Limb (tissue), 2 donors: Measurements from ENCODE around the gene CARD9.
A peak's percentile ranks its signal among the peaks of the same experiment; 100 is the strongest.
"Not testable (repeated sequence)": the region's sequence is repeated elsewhere in the genome, so short reads cannot be mapped to it uniquely, and the experiment has no call there.

ENCODE experiments used
- DNase-seq, 2 donors: peaks; one replicate each; pipeline ENCODE4 v3.0.0-alpha.2; 2016; ENCODE audit errors: extremely low spot score in 2 of 2

Gene CARD9

GRCh38 chr9:136364942-136365774 lies 8.3 kb downstream of the CARD9 start:
- DNase-seq = peak in 1 of 2 donors; percentile 57

GRCh38 chr9:136363949-136364748 lies 9.3 kb downstream of the CARD9 start:
- no peak for DNase-seq

- peak; percentile 92 to 96 for DNase-seq
Observed at GRCh38 chr9:136363106-136363948, 10.1 kb downstream of the CARD9 start, which contains the start of gene DNLZ. DNLZ (minus strand) TSS chr9:136363744; CDS start chr9:136363714, 30 bp downstream.

- no peak for DNase-seq
Observed at GRCh38 chr9:136362450-136362784, 11.1 kb downstream of the CARD9 start.

DNA sequence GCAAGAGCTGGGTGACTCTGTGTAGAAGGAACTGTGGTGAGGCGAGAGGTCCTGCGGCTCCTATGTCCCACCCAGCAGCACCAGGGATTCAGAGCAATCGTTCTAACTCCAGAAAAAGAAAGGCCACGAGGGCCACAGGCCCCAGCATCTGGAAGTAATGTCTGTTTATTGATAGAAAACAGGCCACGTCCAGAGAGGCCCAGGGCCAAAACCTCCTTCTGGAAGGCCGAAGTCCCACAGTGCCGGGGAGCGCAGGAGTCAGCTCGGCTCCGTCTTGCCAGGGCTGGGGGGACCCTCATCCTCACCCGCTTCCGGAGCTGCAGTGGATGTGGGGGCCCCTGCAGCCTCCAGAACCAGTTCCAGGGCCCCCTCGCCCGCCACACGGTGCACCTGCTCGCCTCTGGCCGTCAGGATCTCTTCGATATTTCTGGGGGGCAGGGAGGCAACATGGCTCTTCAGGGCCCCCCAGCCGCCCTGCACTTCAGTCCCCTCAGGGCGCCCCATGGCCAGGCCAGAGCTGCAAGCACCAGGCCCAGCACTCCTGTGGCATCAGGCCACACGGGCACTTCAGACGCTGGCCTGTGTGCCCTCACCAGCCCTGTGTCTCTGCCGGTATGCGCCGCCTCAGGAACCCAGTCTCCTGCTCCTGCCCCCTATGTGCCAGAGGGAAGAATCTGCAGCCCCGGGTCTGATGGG lies 11.6 kb downstream of the CARD9 start:
- DNase-seq = no peak

DNA sequence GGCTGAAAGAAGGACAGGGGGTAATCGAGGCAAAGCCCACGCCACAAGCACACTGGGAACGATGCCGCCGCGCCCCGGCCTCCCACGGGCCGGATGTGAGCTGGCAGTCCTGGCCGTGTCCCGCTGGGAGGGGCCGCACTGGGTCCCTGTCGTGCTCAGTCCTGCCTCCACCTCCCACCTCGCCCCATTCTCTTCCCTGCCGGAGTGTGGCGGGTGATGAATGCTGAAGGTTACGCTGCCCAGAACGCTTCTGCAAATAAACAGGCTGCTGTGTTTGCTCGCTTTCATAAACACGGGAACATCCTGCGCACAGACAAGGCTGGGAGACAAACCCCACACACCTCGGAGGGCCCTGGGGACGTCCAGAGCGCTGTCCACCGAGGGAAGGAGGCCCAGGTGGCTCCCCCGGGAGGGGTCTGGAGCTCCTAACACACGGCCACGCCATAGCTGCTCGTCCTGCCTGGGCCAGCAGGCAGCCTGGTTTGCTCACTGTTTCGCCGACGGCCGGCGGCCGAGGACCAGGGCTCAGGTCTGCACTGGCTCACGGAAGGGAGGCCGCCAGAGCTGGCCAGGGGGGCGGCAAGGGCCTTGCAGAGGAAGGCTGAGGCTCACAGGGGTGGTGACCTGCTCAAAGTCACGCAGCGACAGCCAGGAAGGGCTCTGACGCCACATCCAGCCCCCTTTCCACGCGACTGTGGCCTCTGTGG lies 12.3 kb downstream of the CARD9 start:
- no peak for DNase-seq

- DNase-seq = no peak
Observed at GRCh38 chr9:136359774-136360718, 13.4 kb downstream of the CARD9 start.

- DNase-seq = no peak
Observed at GRCh38 chr9:136358888-136359287, 14.6 kb downstream of the CARD9 start.

GRCh38 chr9:136358016-136358415 lies 15.5 kb downstream of the CARD9 start:
- DNase-seq = no peak

- no peak for DNase-seq
Observed at GRCh38 chr9:136357202-136357725, 16.2 kb downstream of the CARD9 start.

DNA sequence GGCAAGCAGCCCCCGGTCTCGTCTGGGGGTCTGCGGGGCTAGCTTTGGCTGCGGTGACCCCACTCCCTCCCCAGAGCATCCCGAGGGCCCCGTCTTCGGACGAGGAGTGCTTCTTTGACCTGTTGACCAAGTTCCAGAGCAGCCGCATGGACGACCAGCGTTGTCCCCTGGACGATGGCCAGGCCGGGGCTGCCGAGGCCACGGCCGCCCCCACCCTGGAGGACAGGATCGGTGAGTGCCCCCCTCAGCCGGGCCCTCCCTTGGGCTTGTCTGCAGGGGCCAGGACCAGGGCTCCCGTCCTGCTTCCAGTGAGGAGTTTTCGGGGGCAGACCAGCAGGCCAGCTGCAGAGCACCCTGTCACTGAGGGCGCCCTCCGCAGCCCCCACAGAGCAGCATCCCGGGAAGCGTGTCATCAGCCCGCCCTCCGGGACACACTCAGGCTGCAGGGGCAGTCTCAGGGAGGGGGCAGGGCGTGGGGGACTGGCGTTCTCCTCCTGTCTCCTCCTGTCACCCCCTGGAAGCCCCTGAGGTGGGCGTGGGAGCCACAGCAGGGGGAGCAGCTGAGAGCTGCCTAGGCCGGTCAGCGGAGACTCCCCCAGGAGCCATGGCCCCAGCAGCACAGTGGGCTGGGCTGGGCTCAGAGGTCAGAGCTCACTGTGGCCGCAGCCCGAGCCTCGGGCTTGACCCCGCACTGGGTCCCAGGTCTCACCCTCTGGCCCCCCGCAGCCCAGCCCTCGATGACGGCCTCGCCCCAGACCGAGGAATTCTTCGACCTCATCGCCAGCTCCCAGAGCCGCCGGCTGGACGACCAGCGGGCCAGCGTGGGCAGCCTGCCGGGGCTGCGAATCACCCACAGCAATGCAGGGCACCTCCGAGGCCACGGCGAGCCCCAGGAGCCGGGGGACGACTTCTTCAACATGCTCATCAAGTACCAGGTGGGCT lies 17.6 kb downstream of the CARD9 start:
- no peak for DNase-seq

- DNase-seq = no peak
Observed at GRCh38 chr9:136354592-136355085, 18.8 kb downstream of the CARD9 start.

GRCh38 chr9:136353757-136354488 lies 19.5 kb downstream of the CARD9 start:
- DNase-seq = no peak

GRCh38 chr9:136353088-136353487 lies 20.4 kb downstream of the CARD9 start:
- DNase-seq = no peak

- no peak for DNase-seq
Observed at GRCh38 chr9:136352682-136353081, 20.8 kb downstream of the CARD9 start.

DNA sequence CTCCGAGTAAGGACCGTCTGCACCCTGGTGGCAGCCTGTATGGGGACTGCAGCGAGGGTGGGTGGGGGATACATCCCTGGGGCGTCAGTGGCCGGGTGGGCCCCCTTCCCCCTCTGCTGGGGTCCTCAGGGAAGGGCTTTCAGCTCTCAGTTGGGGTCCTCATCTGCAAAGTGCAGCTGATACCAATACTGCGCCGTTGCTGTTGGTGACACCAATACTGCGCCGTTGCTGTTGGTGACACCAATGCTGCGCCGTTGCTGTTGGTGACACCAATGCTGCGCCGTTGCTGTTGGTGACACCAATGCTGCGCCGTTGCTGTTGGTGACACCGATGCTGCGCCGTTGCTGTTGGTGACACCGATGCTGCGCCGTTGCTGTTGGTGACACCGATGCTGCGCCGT lies 21.6 kb downstream of the CARD9 start:
- not testable (repeated sequence) for DNase-seq

GRCh38 chr9:136351252-136351800 lies 22.1 kb downstream of the CARD9 start:
- DNase-seq = no peak
